GM21723 (cell line): ENCODE data around the gene ABCA3.
"Not testable (repeated sequence)": the region's sequence is repeated elsewhere in the genome, so short reads cannot be mapped to it uniquely, and the experiment has no call there.

Experiments used
- ATAC-seq: cut with Tn5 transposase; IDR thresholded peaks from one replicate; pipeline ENCODE4 v1.9.1; 2021; ENCODE audit warnings: mild to moderate bottlenecking, moderate library complexity; ENCODE audit not compliant: unreplicated experiment

Gene ABCA3

GRCh38 chr16:2282866-2283555 lies 57.5 kb downstream of the ABCA3 start:
- no peak for ATAC-seq

- ATAC-seq: no peak
These were observed 58.3 kb downstream of the ABCA3 start for GRCh38 chr16:2282262-2282661.

GRCh38 chr16:2280981-2281542 lies 59.5 kb downstream of the ABCA3 start:
- no peak for ATAC-seq

- ATAC-seq: no peak
These were observed 60.1 kb downstream of the ABCA3 start for GRCh38 chr16:2280461-2280860.

- no peak for ATAC-seq
These were observed 61.4 kb downstream of the ABCA3 start for GRCh38 chr16:2278956-2279800.

- no peak for ATAC-seq
These were observed 62.3 kb downstream of the ABCA3 start for GRCh38 chr16:2278272-2278608.

GRCh38 chr16:2277466-2278271 lies 62.9 kb downstream of the ABCA3 start:
- no peak for ATAC-seq

GRCh38 chr16:2276368-2277195 lies 63.9 kb downstream of the ABCA3 start:
- no peak for ATAC-seq

- ATAC-seq: no peak
These were observed 64.8 kb downstream of the ABCA3 start for GRCh38 chr16:2275476-2276367.

GRCh38 chr16:2273931-2274330 lies 66.6 kb downstream of the ABCA3 start:
- ATAC-seq: no peak

GRCh38 chr16:2273484-2273883 lies 67.0 kb downstream of the ABCA3 start:
- no peak for ATAC-seq

- ATAC-seq: no peak
These were observed 68.6 kb downstream of the ABCA3 start for GRCh38 chr16:2271848-2272461.

- no peak for ATAC-seq
These were observed 69.7 kb downstream of the ABCA3 start for GRCh38 chr16:2270588-2271470.

- ATAC-seq: no peak
These were observed 70.5 kb downstream of the ABCA3 start for GRCh38 chr16:2270070-2270462.

- peak; percentile 77 for ATAC-seq
These were observed 72.4 kb downstream of the ABCA3 start, which contains the start of gene RNPS1 for GRCh38 chr16:2267913-2268666. Gene RNPS1 (minus strand): TSS chr16:2268126. CDS start chr16:2264643, 3,483 bp downstream.

- peak; percentile 63 for ATAC-seq
These were observed 73.0 kb downstream of the ABCA3 start for GRCh38 chr16:2267505-2267912.

GRCh38 chr16:2266887-2267286 lies 73.6 kb downstream of the ABCA3 start:
- not testable (repeated sequence) for ATAC-seq
